KMS-11 (cell line): ENCODE data around the gene COG6.

Experiments
- H2AFZ ChIP-seq: fragments of 200-600 bp; sonication (generic); 2 replicates; pipeline ENCODE4 v1.6.1; 2016; ENCODE audit warnings: antibody characterized with exemption, mixed run types, low read depth
- H3K27ac ChIP-seq: fragments of 200-600 bp; sonication (generic); 2 replicates; pipeline ENCODE4 v1.6.1; 2016; ENCODE audit warnings: mild to moderate bottlenecking, mixed run types
- H3K27me3 ChIP-seq: fragments of 200-600 bp; sonication (generic); 2 replicates; pipeline ENCODE4 v1.6.1; 2017; ENCODE audit warnings: mild to moderate bottlenecking, low read depth, mixed run types, moderate library complexity; ENCODE audit not compliant: insufficient read depth
- H3K36me3 ChIP-seq: fragments of 200-600 bp; sonication (generic); 2 replicates; pipeline ENCODE4 v1.6.1; 2017; ENCODE audit warnings: mild to moderate bottlenecking, mixed run types; ENCODE audit not compliant: insufficient read depth
- H3K4me1 ChIP-seq: fragments of 200-600 bp; sonication (generic); 2 replicates; pipeline ENCODE4 v1.6.1; 2016; ENCODE audit warnings: mild to moderate bottlenecking, low read depth, mixed run types; ENCODE audit not compliant: poor library complexity, severe bottlenecking
- H3K4me2 ChIP-seq: fragments of 200-600 bp; sonication (generic); 2 replicates; pipeline ENCODE4 v1.7.0; 2016; ENCODE audit warnings: mild to moderate bottlenecking, mixed run types
- H3K4me3 ChIP-seq: fragments of 200-600 bp; sonication (generic); IDR thresholded peaks from 2 replicates; pipeline ENCODE4 v1.6.1; 2017; ENCODE audit warnings: low read depth, low read length, mixed read lengths; ENCODE audit not compliant: insufficient read depth
- H3K79me2 ChIP-seq: fragments of 200-600 bp; sonication (generic); 2 replicates; pipeline ENCODE4 v1.6.1; 2016; ENCODE audit warnings: low read depth, mixed run types; ENCODE audit not compliant: insufficient read depth
- H3K9ac ChIP-seq: fragments of 200-600 bp; sonication (generic); 2 replicates; pipeline ENCODE4 v1.6.1; 2016; ENCODE audit warnings: mild to moderate bottlenecking, mixed run types
- H4K20me1 ChIP-seq: fragments of 200-600 bp; sonication (generic); 2 replicates; pipeline ENCODE4 v1.6.1; 2016; ENCODE audit warnings: mild to moderate bottlenecking, mixed run types; ENCODE audit not compliant: insufficient read depth
- CTCF ChIP-seq: fragments of 200-600 bp; sonication (generic); conservative IDR thresholded peaks from 2 replicates; pipeline ENCODE4 v1.6.1; 2017; ENCODE audit warnings: low read depth, mild to moderate bottlenecking, antibody characterized with exemption, low read length, moderate library complexity, mixed read lengths

COG6 gene

GRCh38 chr13:39665763-39666162 is 10.3 kb downstream of the COG6 start:
- no peak for TF ChIP-seq CTCF
- Histone ChIP-seq H3K9ac (no peak overlapping the region), H3K27ac (no peak overlapping the region), H3K36me3 (no peaks in the 10 kb centered on the region), H3K27me3 (no peaks in the 10 kb centered on the region), H3K4me1 (no peaks in the 10 kb centered on the region), H3K79me2 (no peaks in the 10 kb centered on the region), H2AFZ (no peak overlapping the region), H3K4me2 (no peak overlapping the region), H4K20me1 (no peaks in the 10 kb centered on the region), H3K4me3 (no peak overlapping the region)

DNA sequence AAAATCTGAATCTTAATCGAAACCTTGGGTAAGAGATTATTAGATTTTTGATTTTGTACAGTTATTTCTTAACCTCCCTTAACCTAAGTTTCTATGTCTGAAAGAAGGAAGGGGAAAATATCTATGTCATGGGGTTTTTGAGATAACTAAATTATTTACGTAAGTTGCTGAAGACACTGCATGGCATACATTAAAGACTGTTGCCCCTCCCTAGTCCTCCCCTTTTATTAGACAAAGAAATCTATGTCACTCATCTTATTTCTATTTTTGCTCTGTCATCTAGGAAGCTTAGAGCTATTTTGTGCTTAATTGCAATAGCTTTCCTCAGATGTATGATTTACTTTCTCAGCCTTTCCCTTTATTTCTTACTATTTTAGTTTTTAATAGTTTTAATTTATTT is 15.0 kb downstream of the COG6 start:
- no peak for TF ChIP-seq CTCF
- Histone ChIP-seq H3K79me2 (no peaks in the 10 kb centered on the region), H3K27me3 (no peaks in the 10 kb centered on the region), H3K4me2 (no peak overlapping the region), H2AFZ (no peak overlapping the region), H3K9ac (no peak overlapping the region), H3K4me1 (no peaks in the 10 kb centered on the region), H3K4me3 (no peak overlapping the region), H3K36me3 (no peaks in the 10 kb centered on the region), H4K20me1 (no peaks in the 10 kb centered on the region), H3K27ac (no peak overlapping the region)

- Histone ChIP-seq H3K9ac (no peak overlapping the region), H3K27ac (no peak overlapping the region), H3K36me3 (no peaks in the 10 kb centered on the region), H4K20me1 (no peaks in the 10 kb centered on the region), H3K27me3 (no peaks in the 10 kb centered on the region), H3K4me1 (no peaks in the 10 kb centered on the region), H2AFZ (no peak overlapping the region), H3K79me2 (no peaks in the 10 kb centered on the region), H3K4me3 (no peak overlapping the region), H3K4me2 (no peak overlapping the region)
- TF ChIP-seq CTCF: no peak
Observed at GRCh38 chr13:39672378-39673132, 17.1 kb downstream of the COG6 start.

GRCh38 chr13:39675904-39676303 is 20.4 kb downstream of the COG6 start:
- H3K4me3 ChIP-seq: no peak overlapping the region
- H3K27me3 ChIP-seq: no peaks in the 10 kb centered on the region
- no peak overlapping the region for H3K27ac ChIP-seq
- no peak overlapping the region for H2AFZ ChIP-seq
- no peaks in the 10 kb centered on the region for H3K79me2 ChIP-seq
- H3K36me3 ChIP-seq: no peaks in the 10 kb centered on the region
- H3K9ac ChIP-seq: no peak overlapping the region
- TF ChIP-seq CTCF: no peak
- H3K4me1 ChIP-seq: no peaks in the 10 kb centered on the region
- H3K4me2 ChIP-seq: no peak overlapping the region
- H4K20me1 ChIP-seq: no peaks in the 10 kb centered on the region
